Hepatocyte (in vitro differentiated cells): ENCODE measurements around the gene HLA-DOB. TPM values are rescaled to one million over a fixed set of nuclear protein-coding genes. Genes with fewer than 3 reads are reported as not detected.

ENCODE experiments used
- DNase-seq: peaks from one replicate; pipeline ENCODE4 v3.0.0-alpha.2; 2016; ENCODE audit warnings: low spot score
- H2AFZ ChIP-seq: fragments of 200-600 bp; sonication (generic); 2 replicates; pipeline ENCODE4 v1.6.0; 2016; ENCODE audit warnings: antibody characterized with exemption, mild to moderate bottlenecking
- H3K27ac ChIP-seq: fragments of 200-600 bp; sonication (generic); 2 replicates; pipeline ENCODE4 v1.5.1; 2016; ENCODE audit warnings: mild to moderate bottlenecking
- H3K27me3 ChIP-seq: fragments of 200-600 bp; sonication (generic); 2 replicates; pipeline ENCODE4 v1.6.1; 2016
- H3K36me3 ChIP-seq: fragments of 200-600 bp; sonication (generic); replicated peaks from 2 replicates; pipeline ENCODE4 v1.5.1; 2016; ENCODE audit warnings: low read depth; ENCODE audit not compliant: insufficient read depth
- H3K4me1 ChIP-seq: fragments of 200-600 bp; sonication (generic); 2 replicates; pipeline ENCODE4 v1.5.1; 2016; ENCODE audit warnings: mild to moderate bottlenecking, moderate library complexity; ENCODE audit not compliant: insufficient read depth
- H3K4me2 ChIP-seq: fragments of 200-600 bp; sonication (generic); 2 replicates; pipeline ENCODE4 v1.6.0; 2016
- H3K4me3 ChIP-seq: fragments of 200-600 bp; sonication (generic); 2 replicates; pipeline ENCODE4 v1.5.1; 2016; ENCODE audit warnings: mild to moderate bottlenecking
- H3K79me2 ChIP-seq: fragments of 200-600 bp; sonication (generic); 2 replicates; pipeline ENCODE4 v1.6.0; 2017; ENCODE audit warnings: mild to moderate bottlenecking
- H3K9me2 ChIP-seq: fragments of 200-600 bp; sonication (generic); replicated peaks from 2 replicates; pipeline ENCODE4 v1.6.0; 2017; ENCODE audit warnings: mild to moderate bottlenecking; ENCODE audit not compliant: insufficient read depth
- H3K9me3 ChIP-seq: fragments of 200-600 bp; sonication (generic); 2 replicates; pipeline ENCODE4 v1.5.1; 2016; ENCODE audit warnings: low read depth, mild to moderate bottlenecking
- H4K20me1 ChIP-seq: fragments of 200-600 bp; sonication (generic); 2 replicates; pipeline ENCODE4 v1.6.0; 2016; ENCODE audit warnings: mild to moderate bottlenecking; ENCODE audit not compliant: insufficient read depth, poor library complexity, severe bottlenecking
- CTCF ChIP-seq: fragments of 200-600 bp; sonication (generic); IDR thresholded peaks from 2 replicates; pipeline ENCODE4 v1.5.1; 2016; ENCODE audit warnings: antibody characterized with exemption, mild to moderate bottlenecking; ENCODE audit not compliant: poor library complexity
- EZH2 ChIP-seq: fragments of 200-600 bp; sonication (generic); IDR thresholded peaks from 2 replicates; pipeline ENCODE4 v1.6.1; 2016; ENCODE audit warnings: antibody characterized with exemption, mild to moderate bottlenecking, borderline replicate concordance
- EZH2phosphoT487 ChIP-seq: fragments of 200-600 bp; sonication (generic); IDR thresholded peaks from one replicate; pipeline ENCODE4 v1.6.1; 2018; ENCODE audit warnings: antibody characterized with exemption, mild to moderate bottlenecking, low read depth, moderate library complexity; ENCODE audit not compliant: unreplicated experiment, severe bottlenecking
- WGBS: methylation state at CpG from one replicate; pipeline ENCODE4 v1.1.6; 2016; ENCODE audit warnings: low lambda C conversion rate; ENCODE audit errors: missing lambda C conversion rate; 5-methylcytosine and 5-hydroxymethylcytosine counted together
- polyA plus RNA-seq: library from polyadenylated mRNA; unstranded; fragments of >200 nt; fragmentation: Nextera tagmentation; extraction: Ambion mirVana; gene quantifications from 2 replicates; pipeline ENCODE4 v1.2.1, GENCODE V29; 2016
- total RNA-seq: library from RNA; depleted of rRNA; stranded (reverse); fragments of >200 nt; gene quantifications from 2 replicates; pipeline ENCODE4 v1.2.3, GENCODE V29; 2014

Gene HLA-DOB
- total and polyA plus RNA-seq, 2 experiments from 2014 or later: 0.94 TPM; not detected in 1

- H3K79me2 ChIP-seq: no peaks in the 10 kb centered on the region
- H3K27me3 ChIP-seq: no peaks in the 10 kb centered on the region
- 74% methylated on average over 7 of the region's 7 CpGs for WGBS
- TF ChIP-seq EZH2phosphoT487 (no peak), CTCF (no peak), EZH2 (no peak)
- H3K4me3 ChIP-seq: no peak overlapping the region
- H3K4me2 ChIP-seq: no peak overlapping the region
- no peaks in the 10 kb centered on the region for H3K36me3 ChIP-seq
- no peak for DNase-seq
- H2AFZ ChIP-seq: no peak overlapping the region
- no peak overlapping the region for H3K27ac ChIP-seq
- no peaks in the 10 kb centered on the region for H4K20me1 ChIP-seq
- H3K4me1 ChIP-seq: no peaks in the 10 kb centered on the region
- no peaks in the 10 kb centered on the region for H3K9me2 ChIP-seq
- H3K9me3 ChIP-seq: no peaks in the 10 kb centered on the region
Measured at GRCh38 chr6:32829495-32829894, 12.7 kb upstream of the HLA-DOB start.

- H4K20me1 ChIP-seq: no peaks in the 10 kb centered on the region
- H3K27ac ChIP-seq: no peak overlapping the region
- H3K36me3 ChIP-seq: no peaks in the 10 kb centered on the region
- H3K27me3 ChIP-seq: no peaks in the 10 kb centered on the region
- 89% methylated on average over 3 of the region's 3 CpGs for WGBS
- no peak overlapping the region for H3K4me3 ChIP-seq
- DNase-seq: no peak
- H3K79me2 ChIP-seq: no peaks in the 10 kb centered on the region
- no peak overlapping the region for H2AFZ ChIP-seq
- TF ChIP-seq EZH2 (no peak), EZH2phosphoT487 (no peak), CTCF (no peak)
- no peak overlapping the region for H3K4me2 ChIP-seq
- no peaks in the 10 kb centered on the region for H3K4me1 ChIP-seq
- H3K9me3 ChIP-seq: no peaks in the 10 kb centered on the region
- H3K9me2 ChIP-seq: no peaks in the 10 kb centered on the region
Measured at GRCh38 chr6:32827025-32827424, 10.2 kb upstream of the HLA-DOB start.

GRCh38 chr6:32825966-32826365, 9.2 kb upstream of the HLA-DOB start:
- no peaks in the 10 kb centered on the region for H3K36me3 ChIP-seq
- no peaks in the 10 kb centered on the region for H3K79me2 ChIP-seq
- H3K4me1 ChIP-seq: no peaks in the 10 kb centered on the region
- H3K27me3 ChIP-seq: no peaks in the 10 kb centered on the region
- TF ChIP-seq EZH2: no peak
- peak; percentile 48 for TF ChIP-seq CTCF
- no peak for DNase-seq
- no peak overlapping the region for H2AFZ ChIP-seq
- WGBS: 59% methylated on average over 2 of the region's 2 CpGs
- H3K4me3 ChIP-seq: no peak overlapping the region
- no peaks in the 10 kb centered on the region for H3K9me2 ChIP-seq
- no peak overlapping the region for H3K4me2 ChIP-seq
- no peaks in the 10 kb centered on the region for H3K9me3 ChIP-seq
- H3K27ac ChIP-seq: no peak overlapping the region
- H4K20me1 ChIP-seq: no peaks in the 10 kb centered on the region

GRCh38 chr6:32819729-32820128, 2.9 kb upstream of the HLA-DOB start:
- Histone ChIP-seq H3K4me2 (no peak overlapping the region), H3K9me2 (no peaks in the 10 kb centered on the region), H3K9me3 (no peaks in the 10 kb centered on the region), H4K20me1 (no peaks in the 10 kb centered on the region), H2AFZ (no peak overlapping the region), H3K4me3 (no peak overlapping the region), H3K4me1 (no peaks in the 10 kb centered on the region), H3K36me3 (no peaks in the 10 kb centered on the region), H3K27ac (no peak overlapping the region), H3K27me3 (no peaks in the 10 kb centered on the region), H3K79me2 (no peaks in the 10 kb centered on the region)
- DNase-seq: no peak
- TF ChIP-seq EZH2: no peak
- no peak for TF ChIP-seq EZH2phosphoT487
- no peak for TF ChIP-seq CTCF
- WGBS: 68% methylated on average over 3 of the region's 3 CpGs
